HG03108 (cell line): Measurements from ENCODE around the gene CEP350.
"Not testable (repeated sequence)": the region's sequence is repeated elsewhere in the genome, so short reads cannot be mapped to it uniquely, and the experiment has no call there.

ENCODE experiments used
- ATAC-seq: cut with Tn5 transposase; IDR thresholded peaks from one replicate; pipeline ENCODE4 v1.9.1; 2021; ENCODE audit warnings: moderate library complexity; ENCODE audit not compliant: unreplicated experiment

Gene CEP350

GRCh38 chr1:180112984-180113647 is 158.5 kb downstream of the CEP350 start:
- no peak for ATAC-seq

- no peak for ATAC-seq
Measured at GRCh38 chr1:180114396-180114945, 159.9 kb downstream of the CEP350 start.

- ATAC-seq: no peak
Measured at GRCh38 chr1:180116964-180117763, 162.6 kb downstream of the CEP350 start.

- no peak for ATAC-seq
Measured at GRCh38 chr1:180117764-180118116, 163.1 kb downstream of the CEP350 start.

- no peak for ATAC-seq
Measured at GRCh38 chr1:180119837-180120236, 165.2 kb downstream of the CEP350 start.

- ATAC-seq: no peak
Measured at GRCh38 chr1:180123463-180123936, 168.9 kb downstream of the CEP350 start.

- no peak for ATAC-seq
Measured at GRCh38 chr1:180130651-180131050, 176.0 kb downstream of the CEP350 start.

- ATAC-seq: no peak
Measured at GRCh38 chr1:180131510-180131909, 176.9 kb downstream of the CEP350 start.

GRCh38 chr1:180133193-180133592 is 178.6 kb downstream of the CEP350 start:
- no peak for ATAC-seq

GRCh38 chr1:180133688-180134087 is 179.1 kb downstream of the CEP350 start:
- not testable (repeated sequence) for ATAC-seq

- no peak for ATAC-seq
Measured at GRCh38 chr1:180135535-180135934, 180.9 kb downstream of the CEP350 start.

- no peak for ATAC-seq
Measured at GRCh38 chr1:180136331-180136967, 181.8 kb downstream of the CEP350 start.

- ATAC-seq: no peak
Measured at GRCh38 chr1:180136968-180137356, 182.4 kb downstream of the CEP350 start.

GRCh38 chr1:180137776-180138175 is 183.2 kb downstream of the CEP350 start:
- ATAC-seq: no peak

- ATAC-seq: no peak
Measured at GRCh38 chr1:180141381-180141934, 186.8 kb downstream of the CEP350 start.

GRCh38 chr1:180143359-180143758 is 188.7 kb downstream of the CEP350 start:
- ATAC-seq: no peak

GRCh38 chr1:180144659-180145357 is 190.2 kb downstream of the CEP350 start:
- no peak for ATAC-seq

- ATAC-seq: no peak
Measured at GRCh38 chr1:180145446-180145845, 190.8 kb downstream of the CEP350 start.

- no peak for ATAC-seq
Measured at GRCh38 chr1:180150982-180151381, 196.4 kb downstream of the CEP350 start.

GRCh38 chr1:180151508-180151907 is 196.9 kb downstream of the CEP350 start:
- ATAC-seq: no peak

GRCh38 chr1:180152588-180152987 is 198.0 kb downstream of the CEP350 start:
- no peak for ATAC-seq
